Psoas muscle (tissue), 8 donors: ENCODE measurements around the gene TNFAIP3. TPM values are rescaled to one million over a fixed set of nuclear protein-coding genes. Genes with fewer than 3 reads are reported as not detected.

ENCODE experiments used
- ATAC-seq, 4 donors: fragments of 200-7000 bp; cut with Tn5 transposase; one replicate each; pipeline ENCODE4 v1.9.1; 2020; ENCODE audit warnings: moderate library complexity in 3 of 4, mild to moderate bottlenecking in 2 of 4
- DNase-seq, 2 donors: peaks; one replicate each; pipeline ENCODE4 v3.0.0-alpha.2; 2020
- H3K27ac ChIP-seq: fragments of 200-600 bp; one replicate; pipeline ENCODE4 v1.8.0; 2022
- H3K27me3 ChIP-seq, 3 donors: fragments of 200-600 bp in 1 of 3; one replicate each; pipeline versions ENCODE4 v1.6.1 to v1.8.0; 2013 to 2022; ENCODE audit warnings: low read length in 2 of 3, mild to moderate bottlenecking in 2 of 3, moderate library complexity in 1 of 3; ENCODE audit not compliant: insufficient read depth in 3 of 3
- H3K36me3 ChIP-seq, 2 donors: fragments of 200-600 bp in 1 of 2; one replicate each; pipeline versions ENCODE4 v1.6.1 to v1.8.0; 2013 to 2022; ENCODE audit warnings: low read depth in 1 of 2, mild to moderate bottlenecking in 1 of 2, moderate library complexity in 1 of 2; ENCODE audit not compliant: insufficient read depth in 1 of 2
- H3K4me1 ChIP-seq: fragments of 200-600 bp; one replicate; pipeline ENCODE4 v1.8.0; 2022
- H3K4me3 ChIP-seq: fragments of 200-600 bp; one replicate; pipeline ENCODE4 v1.8.0; 2022; ENCODE audit warnings: mild to moderate bottlenecking
- H3K9me3 ChIP-seq: fragments of 200-600 bp; one replicate; pipeline ENCODE4 v1.8.0; 2022
- WGBS, 3 donors: extraction: QIAGEN DNeasy Blood & Tissue Kit; methylation state at CpG; one replicate each; pipeline versions ENCODE4 v1.1.6 to v1.1.7; 2013; 5-methylcytosine and 5-hydroxymethylcytosine counted together
- intact Hi-C, 2 donors: fragments of 100-400 bp; cut with DNase I; formaldehyde crosslinking; loops; one replicate each; pipeline versions ENCODE4 v1.11.0 to v1.14.2; 2022
- polyA plus RNA-seq, 3 donors: library from polyadenylated mRNA; stranded (reverse); fragments of 200-250 nt; gene quantifications; one replicate each; pipeline ENCODE4 v1.2.3, GENCODE V29; 2013
- total RNA-seq, 4 donors: library from RNA; stranded (reverse); fragmentation: NEBNext Ultra II Directional in 2 of 4; extraction: Animal tissue kit (Norgen Biotek cat#: 25700) in 2 of 4; gene quantifications; one replicate each; pipeline versions ENCODE4 v1.2.1 to v1.2.4, GENCODE V29; 2021 to 2023
- TF ChIP-seq, protein P1 (sequence below): fragments of 200-600 bp; IDR thresholded peaks from one replicate; pipeline ENCODE4 v1.8.0; 2022; ENCODE audit warnings: antibody characterized with exemption
- donor health status: healthy with polysubstance abuse.
- donor health status: DM: no; HTN: no; CAD: no; lungs with moderate emphysema.
- donor health status: Bipolar disorder and iron deficiency.
- donor health status: healthy.
- donor health status: DM: yes; HTN: yes; CAD: no.
- donor health status: DM: no; HTN: no; CAD: no.
- donor health status: DM: no; HTN: no; CAD: no.
- donor health status: DM: yes; HTN: yes; CAD: no.

Gene TNFAIP3
- total and polyA plus RNA-seq, 7 donors = 2.0 to 12.8 (median 4.3) TPM

GRCh38 chr6:137852811-137853210 lies 14.2 kb upstream of the TNFAIP3 start:
- TF ChIP-seq, protein P1, sequence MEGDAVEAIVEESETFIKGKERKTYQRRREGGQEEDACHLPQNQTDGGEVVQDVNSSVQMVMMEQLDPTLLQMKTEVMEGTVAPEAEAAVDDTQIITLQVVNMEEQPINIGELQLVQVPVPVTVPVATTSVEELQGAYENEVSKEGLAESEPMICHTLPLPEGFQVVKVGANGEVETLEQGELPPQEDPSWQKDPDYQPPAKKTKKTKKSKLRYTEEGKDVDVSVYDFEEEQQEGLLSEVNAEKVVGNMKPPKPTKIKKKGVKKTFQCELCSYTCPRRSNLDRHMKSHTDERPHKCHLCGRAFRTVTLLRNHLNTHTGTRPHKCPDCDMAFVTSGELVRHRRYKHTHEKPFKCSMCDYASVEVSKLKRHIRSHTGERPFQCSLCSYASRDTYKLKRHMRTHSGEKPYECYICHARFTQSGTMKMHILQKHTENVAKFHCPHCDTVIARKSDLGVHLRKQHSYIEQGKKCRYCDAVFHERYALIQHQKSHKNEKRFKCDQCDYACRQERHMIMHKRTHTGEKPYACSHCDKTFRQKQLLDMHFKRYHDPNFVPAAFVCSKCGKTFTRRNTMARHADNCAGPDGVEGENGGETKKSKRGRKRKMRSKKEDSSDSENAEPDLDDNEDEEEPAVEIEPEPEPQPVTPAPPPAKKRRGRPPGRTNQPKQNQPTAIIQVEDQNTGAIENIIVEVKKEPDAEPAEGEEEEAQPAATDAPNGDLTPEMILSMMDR = no peak
- DNase-seq (no peak), ATAC-seq (no peak)
- intact Hi-C loops = no loop called here
- Histone ChIP-seq H3K27ac (no peak overlapping the region), H3K4me3 (no peak overlapping the region), H3K9me3 (no peaks in the 10 kb centered on the region), H3K36me3 (no peaks in the 10 kb centered on the region), H3K27me3 (no peaks in the 10 kb centered on the region), H3K4me1 (no peaks in the 10 kb centered on the region)
- WGBS, 3 donors = 94 to 100% (median 99%) methylated on average over 1 of the region's 1 CpG

DNA sequence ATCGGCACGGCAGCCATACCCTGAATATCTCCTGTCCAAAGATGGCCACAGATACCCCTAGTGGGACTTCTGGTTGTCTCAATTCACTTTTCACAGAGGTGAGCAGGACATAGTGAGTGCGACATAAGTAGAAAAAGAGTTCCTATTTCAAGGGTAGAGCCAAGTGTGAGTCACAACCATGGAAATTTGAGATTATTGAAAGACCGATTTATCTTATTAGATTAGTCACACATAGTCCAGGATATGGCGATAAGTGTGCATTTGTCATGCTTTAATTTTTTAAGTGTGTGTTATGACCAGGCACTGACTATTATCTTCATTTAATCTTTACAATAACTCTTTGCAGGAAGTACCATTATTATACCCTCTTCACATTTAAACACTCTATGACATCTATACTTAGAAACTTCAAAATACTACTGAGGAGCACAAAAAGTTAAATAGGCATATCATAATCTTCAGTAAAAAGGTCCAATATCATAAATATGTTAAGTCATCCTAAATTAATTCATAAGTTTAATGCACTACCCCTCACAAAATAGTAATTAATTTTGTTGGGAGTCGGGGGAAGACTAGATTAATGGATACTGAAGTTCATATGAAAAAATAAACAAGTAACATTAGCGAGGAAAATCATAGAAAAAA lies 13.4 kb upstream of the TNFAIP3 start:
- no peak for DNase-seq
- H3K27ac ChIP-seq = no peak overlapping the region
- H3K4me1 ChIP-seq = no peaks in the 10 kb centered on the region
- no peaks in the 10 kb centered on the region for H3K36me3 ChIP-seq
- TF ChIP-seq, protein P1 = no peak
- intact Hi-C loops = no loop called here
- no peak for ATAC-seq
- H3K4me3 ChIP-seq = no peak overlapping the region
- WGBS, 3 donors = 66 to 71% (median 67%) methylated on average over 7 of the region's 7 CpGs
- H3K9me3 ChIP-seq = no peaks in the 10 kb centered on the region
- H3K27me3 ChIP-seq = no peaks in the 10 kb centered on the region

- H3K9me3 ChIP-seq = no peaks in the 10 kb centered on the region
- WGBS, 3 donors = 94 to 97% (median 96%) methylated on average over 2 of the region's 2 CpGs
- no peaks in the 10 kb centered on the region for H3K4me1 ChIP-seq
- intact Hi-C loops = no loop called here
- TF ChIP-seq, protein P1 = no peak
- H3K27ac ChIP-seq = no peak overlapping the region
- no peaks in the 10 kb centered on the region for H3K27me3 ChIP-seq
- H3K36me3 ChIP-seq = no peaks in the 10 kb centered on the region
- no peak for ATAC-seq
- H3K4me3 ChIP-seq = no peak overlapping the region
- DNase-seq = no peak
These were observed 10.7 kb upstream of the TNFAIP3 start for GRCh38 chr6:137856138-137856898.

DNA sequence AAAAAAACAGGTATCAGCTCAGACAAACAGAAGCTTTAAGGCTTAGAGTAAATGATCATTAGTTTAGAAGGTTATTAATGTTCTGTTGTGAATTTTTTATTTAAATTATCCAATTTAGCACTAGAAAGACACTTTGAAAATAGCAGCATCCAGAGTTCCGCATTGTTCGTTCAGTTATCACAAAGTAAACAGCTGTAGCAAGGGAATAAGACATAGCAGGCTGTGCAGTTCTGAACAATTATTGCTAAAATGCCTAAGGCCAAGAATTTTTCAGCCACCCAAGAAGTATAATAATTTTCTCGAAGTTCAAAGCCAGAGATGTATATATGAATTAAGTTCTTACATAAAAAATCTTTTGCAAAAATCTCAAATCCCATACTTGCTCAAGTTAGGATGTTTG lies 8.0 kb upstream of the TNFAIP3 start:
- Histone ChIP-seq H3K9me3 (no peaks in the 10 kb centered on the region), H3K4me3 (no peak overlapping the region), H3K27me3 (no peaks in the 10 kb centered on the region), H3K36me3 (no peaks in the 10 kb centered on the region), H3K27ac (no peak overlapping the region), H3K4me1 (no peaks in the 10 kb centered on the region)
- ATAC-seq = no peak
- intact Hi-C loops = no loop called here
- no peak for DNase-seq
- TF ChIP-seq, protein P1 = no peak
- 80 to 81% (median 80%) methylated on average over 3 of the region's 3 CpGs for WGBS, 3 donors
